ENCODE results near the gene THSD4. TPM values are rescaled to one million over a fixed set of nuclear protein-coding genes. Genes with fewer than 3 reads are reported as not detected.

THSD4 gene
- total RNA-seq, 4 donors from 2014 or later, result 10.7 to 59.5 (median 49.0) TPM

DNA sequence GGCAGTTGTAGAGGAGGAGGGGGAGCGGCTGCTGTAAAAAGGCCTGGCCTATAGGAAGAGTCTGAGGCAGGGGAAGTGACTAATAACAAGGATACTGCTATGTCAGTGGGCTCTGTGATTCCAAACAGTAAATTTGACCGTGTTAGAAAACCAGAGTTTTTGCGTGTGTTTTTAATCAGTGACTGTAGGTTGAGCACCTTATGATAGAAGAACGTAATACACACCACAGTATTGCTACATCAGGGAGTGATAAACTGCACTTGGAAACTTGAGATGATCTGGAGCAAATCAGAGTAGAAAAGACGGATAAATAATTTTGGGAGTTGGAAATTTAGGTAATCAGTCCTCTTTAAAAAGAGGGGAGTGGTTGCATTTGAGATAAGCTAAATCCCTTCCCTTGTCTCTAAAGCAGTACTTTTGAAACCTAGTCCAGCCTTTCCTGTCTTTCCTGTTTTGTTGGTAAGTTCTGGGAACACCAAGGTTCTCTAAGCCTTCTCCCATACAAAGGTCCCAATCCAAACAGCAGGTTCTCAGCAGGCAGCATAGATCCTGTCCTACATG, 564.6 kb downstream of the THSD4 start:
- Histone ChIP-seq H3K36me3 (no peaks in the 10 kb centered on the region), H3K9me3 (no peaks in the 10 kb centered on the region), H3K4me1 (peaks cover 0 to 5% (median 0%) of the 10 kb centered on the region in 4 donors), H3K4me3 (no peak overlapping the region), H3K27ac (peak overlapping the region in 1 of 4 donors; percentile 9), H3K27me3 (no peaks in the 10 kb centered on the region)
- no peak for TF ChIP-seq CTCF (IDR thresholded peaks at IDR 0.05)
- no peak for TF ChIP-seq POLR2A (IDR thresholded peaks at IDR 0.05)
- no peak for DNase-seq

DNA sequence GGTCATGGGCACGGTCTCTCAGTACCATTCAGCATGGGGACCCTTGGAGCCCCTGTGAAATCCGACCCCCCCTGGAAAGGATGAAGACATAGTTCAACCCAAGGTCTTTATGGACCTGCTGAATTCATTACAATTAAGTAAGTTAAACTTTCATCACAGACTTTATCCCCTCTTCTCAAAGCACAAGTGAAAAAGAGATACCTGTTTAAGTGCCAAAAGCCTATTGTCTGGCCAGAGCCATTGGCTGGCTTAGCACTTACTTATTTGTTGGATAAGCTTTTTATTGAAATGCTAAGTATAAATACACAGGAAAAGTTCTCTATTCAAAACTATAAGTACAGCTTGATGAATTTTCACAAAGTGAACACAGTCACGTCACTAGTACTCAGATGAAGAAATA, 566.7 kb downstream of the THSD4 start:
- Histone ChIP-seq H3K4me3 (no peak overlapping the region), H3K9me3 (no peaks in the 10 kb centered on the region), H3K27ac (no peak overlapping the region), H3K36me3 (no peaks in the 10 kb centered on the region), H3K27me3 (no peaks in the 10 kb centered on the region), H3K4me1 (peaks cover 0 to 5% (median 0%) of the 10 kb centered on the region in 4 donors)
- no peak for DNase-seq
- no peak for TF ChIP-seq POLR2A (IDR thresholded peaks at IDR 0.05)
- no peak for TF ChIP-seq CTCF (IDR thresholded peaks at IDR 0.05)

DNA sequence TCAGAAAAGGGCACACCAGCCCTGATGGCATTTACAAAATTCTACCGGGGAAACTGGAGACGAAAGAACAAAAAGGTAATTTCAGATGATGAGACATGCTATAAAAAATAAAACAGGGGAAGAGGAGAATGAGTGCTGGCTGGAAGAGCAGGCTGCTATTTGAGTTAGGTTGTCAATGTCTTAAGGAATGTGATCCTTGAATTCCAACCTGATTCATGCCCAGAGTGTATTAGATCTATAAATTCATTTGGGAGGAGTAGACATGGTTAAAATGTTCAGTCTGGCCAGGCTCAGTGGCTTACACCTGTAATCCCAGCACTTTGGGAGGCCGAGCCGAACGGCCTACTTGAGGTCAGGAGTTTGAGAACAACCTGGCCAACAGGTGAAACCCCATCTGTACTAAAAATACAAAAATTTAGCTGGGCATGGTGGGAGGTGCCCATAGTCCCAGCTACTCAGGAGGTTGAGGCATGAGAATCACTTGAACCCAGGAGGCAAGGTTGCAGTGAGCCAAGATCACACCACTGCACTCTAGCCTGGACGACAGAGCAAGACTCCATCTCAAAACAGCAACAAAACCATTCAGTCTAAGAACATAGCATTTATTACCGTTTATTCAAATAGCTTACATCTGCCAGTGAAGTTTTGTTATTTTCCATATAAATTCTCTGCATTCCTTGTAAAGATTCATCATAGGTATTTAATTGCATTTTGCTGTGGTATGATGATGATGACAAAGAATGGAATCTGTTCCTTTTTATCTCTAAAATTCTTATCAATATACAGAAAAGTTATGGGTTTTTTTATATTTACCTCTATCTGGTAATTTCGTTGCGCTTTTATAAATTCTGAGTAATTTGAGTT, 568.4 kb downstream of the THSD4 start:
- H3K27me3 ChIP-seq, result no peaks in the 10 kb centered on the region
- no peak overlapping the region for H3K4me3 ChIP-seq
- TF ChIP-seq POLR2A (IDR thresholded peaks at IDR 0.05) (no peak), CTCF (IDR thresholded peaks at IDR 0.05) (no peak)
- no peaks in the 10 kb centered on the region for H3K36me3 ChIP-seq
- DNase-seq, result no peak
- H3K4me1 ChIP-seq, result peaks cover 0 to 5% (median 0%) of the 10 kb centered on the region in 4 donors
- H3K27ac ChIP-seq, result no peak overlapping the region
- no peaks in the 10 kb centered on the region for H3K9me3 ChIP-seq

- no peak overlapping the region for H3K27ac ChIP-seq
- TF ChIP-seq CTCF (IDR thresholded peaks at IDR 0.05), result no peak
Observed at GRCh38 chr15:71685420-71685993, 570.2 kb downstream of the THSD4 start.

DNA sequence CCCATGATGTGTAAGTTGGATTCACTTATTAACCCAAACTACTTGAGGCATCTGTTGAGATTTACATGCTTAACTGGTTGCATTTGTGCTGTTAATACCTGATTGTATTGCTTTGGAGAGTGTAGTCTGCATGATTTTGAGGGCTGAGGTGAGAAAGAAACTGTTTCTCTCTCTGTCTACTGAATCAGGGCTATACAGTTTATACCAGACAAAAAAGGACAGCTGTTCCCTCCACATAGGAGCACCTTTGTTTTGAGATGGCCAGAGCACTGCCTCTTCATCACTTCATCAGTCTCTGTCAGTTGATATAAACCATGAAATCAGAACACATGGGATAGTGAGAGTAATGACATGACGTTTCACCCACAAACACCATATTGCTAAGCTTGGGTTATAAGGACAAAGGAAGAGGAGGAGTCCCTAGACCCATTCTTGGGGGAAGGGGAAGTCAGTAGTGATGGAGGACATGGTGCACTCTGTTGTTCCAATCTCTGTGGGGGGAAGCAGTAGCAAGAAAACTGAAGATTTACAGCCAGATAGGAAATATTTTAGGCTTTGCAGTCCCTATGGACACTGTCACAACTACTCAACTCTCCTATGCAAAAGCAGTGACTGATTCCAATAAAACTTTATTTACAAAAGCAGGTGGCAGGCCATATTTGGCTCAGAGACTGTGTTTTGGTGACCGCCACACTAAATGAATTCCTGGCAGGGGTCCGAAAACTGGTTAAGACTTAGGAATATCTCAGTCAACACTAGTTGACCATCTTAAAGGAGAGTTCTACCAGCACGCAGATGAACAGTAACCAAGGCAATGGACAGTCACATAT, 571.2 kb downstream of the THSD4 start:
- DNase-seq, result no peak
- Histone ChIP-seq H3K9me3 (no peaks in the 10 kb centered on the region), H3K4me1 (no peaks in the 10 kb centered on the region), H3K36me3 (no peaks in the 10 kb centered on the region), H3K27ac (no peak overlapping the region), H3K4me3 (no peak overlapping the region), H3K27me3 (no peaks in the 10 kb centered on the region)
- no peak for TF ChIP-seq POLR2A (IDR thresholded peaks at IDR 0.05)
- no peak for TF ChIP-seq CTCF (IDR thresholded peaks at IDR 0.05)

More at GRCh38 chr15:71685420-71685993, 570.2 kb downstream of the THSD4 start:
- no peak for DNase-seq
- no peaks in the 10 kb centered on the region for H3K4me1 ChIP-seq
- H3K4me3 ChIP-seq, result no peak overlapping the region
- H3K27me3 ChIP-seq, result no peaks in the 10 kb centered on the region
- H3K9me3 ChIP-seq, result no peaks in the 10 kb centered on the region
- no peaks in the 10 kb centered on the region for H3K36me3 ChIP-seq
